HepG2 (cell line): Measurements from ENCODE around the gene GPR62. TPM values are rescaled to one million over a fixed set of nuclear protein-coding genes. Genes with fewer than 3 reads are reported as not detected.
A peak's percentile ranks its signal among the peaks of the same experiment; 100 is the strongest.

Experiments used
- ATAC-seq: fragments of 200-7000 bp; cut with Tn5 transposase; 3 replicates; pipeline ENCODE4 v1.9.1; 2020; ENCODE audit warnings: mild to moderate bottlenecking, moderate library complexity
- BruUV-seq: library from RNA; stranded (reverse); fragments of 400-500 nt; replicated peaks from 2 replicates; lab custom pipeline; 2021; lab: Mats Ljungman, UMichigan
- CTCF ChIA-PET: fragments of 300-600 bp; formaldehyde crosslinking; extraction: SDS; loops from one replicate; lab custom pipeline; 2021; ENCODE audit warnings: low total read pairs, inconsistent platforms, low intra/inter-chr PET ratio; lab: Yijun Ruan, JAX
- POLR2A ChIA-PET: fragments of 350-600 bp; sonication (Branson Sonifier 250); formaldehyde crosslinking; loops from one replicate; lab custom pipeline; 2020; ENCODE audit warnings: antibody characterized with exemption, inconsistent platforms; lab: Yijun Ruan, JAX
- DNase-seq: peaks from one replicate; pipeline ENCODE4 v3.0.0-alpha.2; 2015; ENCODE audit warnings: low spot score
- FAIRE-seq: peaks from 3 replicates; lab custom pipeline; 2011; peaks lifted over from hg19 to GRCh38; lab: Jason Lieb, UNC
- H2AFZ ChIP-seq: one replicate; pipeline ENCODE4 v1.6.1; 2011; ENCODE audit warnings: low read length, inconsistent platforms
- H3K27ac ChIP-seq: fragments of 300-600 bp; 3 replicates; pipeline ENCODE4 v1.8.0; 2011; ENCODE audit warnings: mixed run types, mild to moderate bottlenecking, mixed read lengths, low read length, inconsistent platforms; ENCODE audit not compliant: insufficient read depth; ENCODE audit errors: extremely low read length
- H3K27me3 ChIP-seq, 2 experiments: fragments of 200-600 bp in 1 of 2; 2 replicates in 1 of 2; 3 replicates in 1 of 2; pipeline versions ENCODE4 v1.6.0 to v1.8.0; 2011; ENCODE audit warnings: low read length in 2 of 2, mild to moderate bottlenecking in 2 of 2, moderate library complexity in 2 of 2, inconsistent platforms in 1 of 2; ENCODE audit not compliant: insufficient read depth in 2 of 2, control insufficient read depth in 1 of 2
- H3K36me3 ChIP-seq, 2 experiments: fragments of 200-600 bp in 1 of 2; replicated peaks in 1 of 2; 2 replicates in 1 of 2; 3 replicates in 1 of 2; pipeline versions ENCODE4 v1.5.1 to v1.8.0; 2011; ENCODE audit warnings: low read length in 2 of 2, inconsistent platforms in 1 of 2; ENCODE audit not compliant: insufficient read depth in 2 of 2, control insufficient read depth in 1 of 2
- H3K4me1 ChIP-seq: 2 replicates; pipeline ENCODE4 v1.5.1; 2012; ENCODE audit warnings: low read length, inconsistent platforms; ENCODE audit not compliant: insufficient read depth
- H3K4me2 ChIP-seq: 2 replicates; pipeline ENCODE4 v1.6.0; 2011; ENCODE audit warnings: low read depth, low read length, inconsistent platforms
- H3K4me3 ChIP-seq, 3 experiments: fragments of 200-600 bp in 1 of 3; sonication (generic), shearing (Covaris generic) in 1 of 3; replicated peaks in 1 of 3; 2 replicates each; pipeline ENCODE4 v1.5.1; 2011 to 2016; ENCODE audit warnings: low read length in 3 of 3, inconsistent platforms in 2 of 3, low read depth in 2 of 3, mild to moderate bottlenecking in 2 of 3, control low read depth in 1 of 3, mixed read lengths in 1 of 3; ENCODE audit not compliant: insufficient read depth in 1 of 3
- H3K79me2 ChIP-seq: one replicate; pipeline ENCODE4 v1.6.1; 2011; ENCODE audit warnings: low read length, inconsistent platforms; ENCODE audit not compliant: insufficient read depth
- H3K9ac ChIP-seq: 2 replicates; pipeline ENCODE4 v1.6.0; 2011; ENCODE audit warnings: mild to moderate bottlenecking, low read depth, low read length, inconsistent platforms; ENCODE audit not compliant: insufficient read depth
- H3K9me3 ChIP-seq: 2 replicates; pipeline ENCODE4 v1.5.1; 2012; ENCODE audit warnings: mild to moderate bottlenecking, low read length
- H4K20me1 ChIP-seq: 2 replicates; pipeline ENCODE4 v1.6.0; 2011; ENCODE audit warnings: inconsistent platforms, mild to moderate bottlenecking, low read length, moderate library complexity; ENCODE audit not compliant: insufficient read depth
- CEBPG ChIP-seq: IDR thresholded peaks from 2 replicates; pipeline ENCODE4 v1.6.1; 2016
- EHMT2 ChIP-seq: fragments of 200-600 bp; sonication (generic); IDR thresholded peaks from 2 replicates; pipeline ENCODE4 v1.7.0; 2017; ENCODE audit warnings: antibody characterized with exemption, low read depth, low read length, borderline replicate concordance
- ESRRA ChIP-seq: sonication (generic); formaldehyde crosslinking; IDR thresholded peaks from 2 replicates; pipeline ENCODE4 v1.5.1; 2020; ENCODE audit warnings: mild to moderate bottlenecking, low read depth, missing genetic modification reagents
- GATAD2A ChIP-seq: IDR thresholded peaks from 2 replicates; pipeline ENCODE4 v1.6.1; 2016
- HNF4A ChIP-seq: sonication (generic); formaldehyde crosslinking; IDR thresholded peaks from 2 replicates; pipeline ENCODE4 v1.4.0; 2020; ENCODE audit warnings: missing genetic modification reagents
- KDM5A ChIP-seq: fragments of 200-600 bp; sonication (generic); IDR thresholded peaks from 2 replicates; pipeline ENCODE4 v1.7.0; 2018; ENCODE audit warnings: antibody characterized with exemption, mild to moderate bottlenecking, low read length, borderline replicate concordance
- MLLT10 ChIP-seq: sonication (generic); formaldehyde crosslinking; IDR thresholded peaks from 2 replicates; pipeline ENCODE4 v1.4.0; 2020; ENCODE audit warnings: missing genetic modification reagents
- NCOR1 ChIP-seq: fragments of 200-600 bp; sonication (generic); IDR thresholded peaks from 2 replicates; pipeline ENCODE4 v1.7.0; 2017; ENCODE audit warnings: antibody characterized with exemption, low read length, borderline replicate concordance
- NFATC3 ChIP-seq: sonication (generic); formaldehyde crosslinking; IDR thresholded peaks from 2 replicates; pipeline ENCODE4 v1.5.1; 2020; ENCODE audit warnings: mild to moderate bottlenecking, missing genetic modification reagents
- NR2F1 ChIP-seq, 2 experiments: fragments of 450-650 bp in 1 of 2; formaldehyde crosslinking in 1 of 2; IDR thresholded peaks; 2 replicates each; pipeline versions ENCODE4 v1.5.0 to v1.6.1; 2016 to 2020; ENCODE audit warnings: mild to moderate bottlenecking in 1 of 2, missing compliant biosample characterization in 1 of 2, missing genetic modification reagents in 1 of 2, moderate library complexity in 1 of 2
- NR2F6 ChIP-seq, 2 experiments: IDR thresholded peaks; 2 replicates each; pipeline ENCODE4 v1.6.1; 2016; ENCODE audit warnings: antibody characterized with exemption in 1 of 2, mild to moderate bottlenecking in 1 of 2
- SRF ChIP-seq: IDR thresholded peaks from 2 replicates; pipeline ENCODE4 v1.6.1; 2011; ENCODE audit warnings: mild to moderate bottlenecking, low read depth, low read length, moderate library complexity
- ZBTB20 ChIP-seq: sonication (generic); formaldehyde crosslinking; IDR thresholded peaks from 2 replicates; pipeline ENCODE4 v1.8.1; 2023; ENCODE audit warnings: missing genetic modification reagents, low read depth, mild to moderate bottlenecking, borderline replicate concordance
- ZFYVE20 ChIP-seq: sonication (generic); formaldehyde crosslinking; IDR thresholded peaks from 2 replicates; pipeline ENCODE4 v1.8.0; 2023; ENCODE audit warnings: low read depth, mild to moderate bottlenecking, moderate library complexity, missing genetic modification reagents, borderline replicate concordance
- ZMYM3 ChIP-seq: sonication (generic); formaldehyde crosslinking; IDR thresholded peaks from 2 replicates; pipeline ENCODE4 v1.5.1; 2020; ENCODE audit warnings: mild to moderate bottlenecking, missing genetic modification reagents
- ZNF34 ChIP-seq: sonication (generic); formaldehyde crosslinking; IDR thresholded peaks from 2 replicates; pipeline ENCODE4 v1.4.0; 2020; ENCODE audit warnings: mild to moderate bottlenecking, missing genetic modification reagents, borderline replicate concordance
- ZNF724P ChIP-seq: sonication (generic); formaldehyde crosslinking; IDR thresholded peaks from 2 replicates; pipeline ENCODE4 v1.8.0; 2022; ENCODE audit warnings: missing genetic modification reagents, borderline replicate concordance
- WGBS: methylation state at CpG from one replicate; pipeline ENCODE4 v1.1.6; 2017; ENCODE audit warnings: low lambda C conversion rate; 5-methylcytosine and 5-hydroxymethylcytosine counted together
- in situ Hi-C: cut with HindIII; loops from 2 replicates; pipeline ENCODE4 v1.10.0; 2017; ENCODE audit warnings: low pct_unique_long_range_greater_than_20kb; ENCODE audit not compliant: extremely low pct_ligation_motif_present
- intact Hi-C: fragments of 100-400 bp; cut with micrococcal nuclease; formaldehyde crosslinking; loops from one replicate; pipeline ENCODE4 v1.10.0; 2022; ENCODE audit not compliant: unreplicated experiment
- polyA plus RNA-seq, 8 experiments: library from polyadenylated mRNA; depleted of rRNA in 3 of 8; stranded (reverse) in 7 of 8; unstranded in 1 of 8; fragments of >200 nt; fragmentation: Illumina TruSeq in 4 of 8; extraction: Trizol in 4 of 8; gene quantifications; 2 replicates each; pipeline versions ENCODE4 v1.2.1 to v1.2.3, GENCODE V29; 2011 to 2016; ENCODE audit warnings: low read depth in 4 of 8, missing spikeins in 1 of 8, mixed read lengths in 1 of 8; ENCODE audit not compliant: insufficient read depth in 1 of 8
- total RNA-seq, 5 experiments: library from RNA; depleted of rRNA; stranded (reverse); fragments of >200 nt; fragmentation: Illumina TruSeq; extraction: Trizol; gene quantifications; 2 replicates each; pipeline ENCODE4 v1.2.3, GENCODE V29; 2016; ENCODE audit warnings: low read depth in 1 of 5
- TF ChIP-seq, protein P1 (sequence below): sonication (generic); formaldehyde crosslinking; IDR thresholded peaks from 2 replicates; pipeline ENCODE4 v1.9.0; 2021; ENCODE audit warnings: missing genetic modification reagents, mild to moderate bottlenecking, borderline replicate concordance
- TF ChIP-seq, protein P2 (sequence below): sonication (generic); formaldehyde crosslinking; IDR thresholded peaks from 2 replicates; pipeline ENCODE4 v1.4.0; 2020; ENCODE audit warnings: missing genetic modification reagents
- TF ChIP-seq, protein P3 (sequence below): sonication (generic); formaldehyde crosslinking; IDR thresholded peaks from 2 replicates; pipeline ENCODE4 v1.4.0; 2020; ENCODE audit warnings: missing genetic modification reagents
- TF ChIP-seq, protein P4 (sequence below): IDR thresholded peaks from 2 replicates; pipeline ENCODE4 v1.6.1; 2016

The GPR62 gene
- total and polyA plus RNA-seq, 2 of the 13 experiments (the other 11 are each of a cell fraction or from before 2014, with no cell fraction given), result not detected

DNA sequence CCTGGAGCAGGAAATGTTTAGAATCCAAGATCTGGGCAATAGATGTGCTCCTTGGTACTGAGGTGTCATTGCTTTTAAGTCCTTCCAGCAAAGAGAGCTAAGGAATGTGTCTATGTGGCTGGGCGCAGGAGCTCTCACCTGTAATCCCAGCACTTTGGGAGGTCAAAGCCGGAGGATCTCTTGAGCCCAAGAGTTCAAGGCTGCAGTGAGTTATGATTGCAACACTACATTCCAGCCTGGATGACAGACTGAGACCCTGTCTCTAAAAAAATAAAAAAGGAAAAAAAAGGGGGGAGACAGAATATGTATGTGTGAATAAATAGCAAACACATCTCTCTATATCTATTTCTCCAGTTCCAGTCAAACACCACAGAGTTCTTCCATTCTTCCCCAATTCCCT is 4.3 kb upstream of the GPR62 start:
- in situ Hi-C loops (no loop called here), intact Hi-C loops (no loop called here)
- H3K9me3 ChIP-seq, result no peaks in the 10 kb centered on the region
- H2AFZ ChIP-seq, result no peak overlapping the region
- CTCF ChIA-PET, result no interaction called here
- H3K27me3 ChIP-seq, result no peaks in the 10 kb centered on the region
- no peaks in the 10 kb centered on the region for H3K79me2 ChIP-seq
- H3K4me1 ChIP-seq, result peaks cover 20% of the 10 kb centered on the region
- H3K27ac ChIP-seq, result no peak overlapping the region
- DNase-seq (no peak), FAIRE-seq (peak; percentile 8), ATAC-seq (no peak)
- H4K20me1 ChIP-seq, result no peaks in the 10 kb centered on the region
- no TSS peak for BruUV-seq
- no peak overlapping the region for H3K4me2 ChIP-seq
- 8% methylated on average over 2 of the region's 2 CpGs for WGBS
- H3K36me3 ChIP-seq, result no peaks in the 10 kb centered on the region
- no peak overlapping the region for H3K9ac ChIP-seq
- H3K4me3 ChIP-seq, result no peak overlapping the region
- POLR2A ChIA-PET, result interaction anchor here (1.0 to 1.9 kb wide), 3 partner anchors 9 to 24 kb away, joined by 3 to 13 read pairs (median 3); partner anchors contain the start of genes ABHD14A, ABHD14B, PARP3 and RRP9
- TF ChIP-seq GATAD2A (CRISPR knock-in tag) (0 out of 2 replicates have a peak, but pooled peaks have one; percentile 13), ESRRA (CRISPR knock-in tag) (peak; percentile 51; the same call in 1 of the 2 replicates), ZNF34 (CRISPR knock-in tag) (no peak), NR2F6 (IDR thresholded peaks at IDR 0.05) (peak; percentile 48), NR2F6 (CRISPR knock-in tag; IDR thresholded peaks at IDR 0.05) (peak; percentile 68; the same call in 1 of the 2 replicates), CEBPG (CRISPR knock-in tag) (peak; percentile 67), NCOR1 (no peak), ZFYVE20 (no peak), EHMT2 (no peak), MLLT10 (no peak), ZBTB20 (CRISPR knock-in tag) (no peak), KDM5A (no peak), NR2F1 (CRISPR knock-in tag; IDR thresholded peaks at IDR 0.05) (peak; percentile 28 to 42; a peak in 1 of 4 replicates), ZNF724P (CRISPR knock-in tag) (no peak), NFATC3 (CRISPR knock-in tag) (no peak), HNF4A (peak; percentile 65), ZMYM3 (CRISPR knock-in tag) (no peak), SRF (no peak)
- TF ChIP-seq, protein P1, sequence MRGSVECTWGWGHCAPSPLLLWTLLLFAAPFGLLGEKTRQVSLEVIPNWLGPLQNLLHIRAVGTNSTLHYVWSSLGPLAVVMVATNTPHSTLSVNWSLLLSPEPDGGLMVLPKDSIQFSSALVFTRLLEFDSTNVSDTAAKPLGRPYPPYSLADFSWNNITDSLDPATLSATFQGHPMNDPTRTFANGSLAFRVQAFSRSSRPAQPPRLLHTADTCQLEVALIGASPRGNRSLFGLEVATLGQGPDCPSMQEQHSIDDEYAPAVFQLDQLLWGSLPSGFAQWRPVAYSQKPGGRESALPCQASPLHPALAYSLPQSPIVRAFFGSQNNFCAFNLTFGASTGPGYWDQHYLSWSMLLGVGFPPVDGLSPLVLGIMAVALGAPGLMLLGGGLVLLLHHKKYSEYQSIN (CRISPR knock-in tag), result no peak
- TF ChIP-seq, protein P2, sequence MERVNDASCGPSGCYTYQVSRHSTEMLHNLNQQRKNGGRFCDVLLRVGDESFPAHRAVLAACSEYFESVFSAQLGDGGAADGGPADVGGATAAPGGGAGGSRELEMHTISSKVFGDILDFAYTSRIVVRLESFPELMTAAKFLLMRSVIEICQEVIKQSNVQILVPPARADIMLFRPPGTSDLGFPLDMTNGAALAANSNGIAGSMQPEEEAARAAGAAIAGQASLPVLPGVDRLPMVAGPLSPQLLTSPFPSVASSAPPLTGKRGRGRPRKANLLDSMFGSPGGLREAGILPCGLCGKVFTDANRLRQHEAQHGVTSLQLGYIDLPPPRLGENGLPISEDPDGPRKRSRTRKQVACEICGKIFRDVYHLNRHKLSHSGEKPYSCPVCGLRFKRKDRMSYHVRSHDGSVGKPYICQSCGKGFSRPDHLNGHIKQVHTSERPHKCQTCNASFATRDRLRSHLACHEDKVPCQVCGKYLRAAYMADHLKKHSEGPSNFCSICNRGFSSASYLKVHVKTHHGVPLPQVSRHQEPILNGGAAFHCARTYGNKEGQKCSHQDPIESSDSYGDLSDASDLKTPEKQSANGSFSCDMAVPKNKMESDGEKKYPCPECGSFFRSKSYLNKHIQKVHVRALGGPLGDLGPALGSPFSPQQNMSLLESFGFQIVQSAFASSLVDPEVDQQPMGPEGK (CRISPR knock-in tag), result no peak
- TF ChIP-seq, protein P3, sequence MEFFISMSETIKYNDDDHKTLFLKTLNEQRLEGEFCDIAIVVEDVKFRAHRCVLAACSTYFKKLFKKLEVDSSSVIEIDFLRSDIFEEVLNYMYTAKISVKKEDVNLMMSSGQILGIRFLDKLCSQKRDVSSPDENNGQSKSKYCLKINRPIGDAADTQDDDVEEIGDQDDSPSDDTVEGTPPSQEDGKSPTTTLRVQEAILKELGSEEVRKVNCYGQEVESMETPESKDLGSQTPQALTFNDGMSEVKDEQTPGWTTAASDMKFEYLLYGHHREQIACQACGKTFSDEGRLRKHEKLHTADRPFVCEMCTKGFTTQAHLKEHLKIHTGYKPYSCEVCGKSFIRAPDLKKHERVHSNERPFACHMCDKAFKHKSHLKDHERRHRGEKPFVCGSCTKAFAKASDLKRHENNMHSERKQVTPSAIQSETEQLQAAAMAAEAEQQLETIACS (CRISPR knock-in tag), result no peak
- TF ChIP-seq, protein P4, sequence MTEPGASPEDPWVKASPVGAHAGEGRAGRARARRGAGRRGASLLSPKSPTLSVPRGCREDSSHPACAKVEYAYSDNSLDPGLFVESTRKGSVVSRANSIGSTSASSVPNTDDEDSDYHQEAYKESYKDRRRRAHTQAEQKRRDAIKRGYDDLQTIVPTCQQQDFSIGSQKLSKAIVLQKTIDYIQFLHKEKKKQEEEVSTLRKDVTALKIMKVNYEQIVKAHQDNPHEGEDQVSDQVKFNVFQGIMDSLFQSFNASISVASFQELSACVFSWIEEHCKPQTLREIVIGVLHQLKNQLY (CRISPR knock-in tag), result no peak
